ENCODE measurements around the gene MAP6D1. TPM values are rescaled to one million over a fixed set of nuclear protein-coding genes. Genes with fewer than 3 reads are reported as not detected.

MAP6D1 gene
- total RNA-seq, result 1 to 10 TPM in 2 of 4 donors, under 1 TPM in 2; 0.35 to 4.9 (median 2.4) TPM

DNA sequence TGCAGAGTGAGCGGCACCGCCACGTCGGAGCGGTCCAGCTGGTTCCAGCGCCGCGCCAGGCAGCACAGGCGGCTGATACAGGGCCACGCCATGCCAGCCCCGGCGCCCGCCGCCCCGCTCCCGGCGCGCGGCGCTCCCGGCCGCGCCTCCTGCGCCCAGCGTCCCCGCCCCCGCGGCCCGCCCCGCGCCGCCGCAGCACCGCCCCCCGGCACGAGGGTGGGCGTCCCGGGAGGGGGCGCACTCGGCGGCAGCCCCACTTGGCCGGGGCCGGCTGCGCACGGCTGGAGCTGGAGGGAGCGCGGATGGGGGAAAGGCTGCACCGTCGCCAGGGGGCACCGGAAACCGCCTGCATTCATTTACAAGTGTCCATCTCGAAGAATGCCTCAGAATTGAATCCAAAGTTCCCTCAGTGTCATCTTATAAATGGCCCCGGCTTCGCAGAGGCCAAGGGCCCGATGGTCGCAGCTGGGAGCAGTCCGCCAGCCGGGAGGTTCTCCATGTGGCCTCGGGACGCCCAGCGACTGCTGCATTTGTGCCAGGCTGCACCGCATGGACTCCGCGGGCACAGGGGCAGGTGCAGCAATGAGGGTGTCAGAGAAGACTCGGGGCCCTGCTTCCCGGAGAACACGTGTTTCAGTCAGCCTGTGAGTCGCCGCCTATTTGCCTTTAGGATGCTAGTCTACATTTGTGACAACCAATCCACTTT is at the start of gene MAP6D1:
MAP6D1 (minus strand) TSS at position 122 of the 706 bp plus-strand sequence; CDS start at position 92, 30 bp downstream.
- H3K4me1 ChIP-seq, result peaks cover 0 to 19% (median 9%) of the 10 kb centered on the region in 3 donors
- 13% methylated on average over 5 of the region's 69 CpGs; no CpG with 5 or more reads in 1 of the 2 donors for WGBS, 2 donors (ENCODE audit: low coverage in 1 of 2)
- H3K27ac ChIP-seq, result peak within 1 kb of the TSS in 2 of 4 donors; percentile 17 to 68
- TF ChIP-seq, protein P1, sequence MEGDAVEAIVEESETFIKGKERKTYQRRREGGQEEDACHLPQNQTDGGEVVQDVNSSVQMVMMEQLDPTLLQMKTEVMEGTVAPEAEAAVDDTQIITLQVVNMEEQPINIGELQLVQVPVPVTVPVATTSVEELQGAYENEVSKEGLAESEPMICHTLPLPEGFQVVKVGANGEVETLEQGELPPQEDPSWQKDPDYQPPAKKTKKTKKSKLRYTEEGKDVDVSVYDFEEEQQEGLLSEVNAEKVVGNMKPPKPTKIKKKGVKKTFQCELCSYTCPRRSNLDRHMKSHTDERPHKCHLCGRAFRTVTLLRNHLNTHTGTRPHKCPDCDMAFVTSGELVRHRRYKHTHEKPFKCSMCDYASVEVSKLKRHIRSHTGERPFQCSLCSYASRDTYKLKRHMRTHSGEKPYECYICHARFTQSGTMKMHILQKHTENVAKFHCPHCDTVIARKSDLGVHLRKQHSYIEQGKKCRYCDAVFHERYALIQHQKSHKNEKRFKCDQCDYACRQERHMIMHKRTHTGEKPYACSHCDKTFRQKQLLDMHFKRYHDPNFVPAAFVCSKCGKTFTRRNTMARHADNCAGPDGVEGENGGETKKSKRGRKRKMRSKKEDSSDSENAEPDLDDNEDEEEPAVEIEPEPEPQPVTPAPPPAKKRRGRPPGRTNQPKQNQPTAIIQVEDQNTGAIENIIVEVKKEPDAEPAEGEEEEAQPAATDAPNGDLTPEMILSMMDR (IDR thresholded peaks at IDR 0.05), result peak in 2 of 4 experiments; percentile 13 to 36
- no peak for TF ChIP-seq EP300 (IDR thresholded peaks at IDR 0.05)
- no peak for TF ChIP-seq POLR2AphosphoS5 (IDR thresholded peaks at IDR 0.05)
- peak; percentile 57 for ATAC-seq
- H3K27me3 ChIP-seq, result no peaks in the 10 kb centered on the region
- peak within 1 kb of the TSS; percentile 35 to 70 for H3K4me3 ChIP-seq
- H3K36me3 ChIP-seq, result peaks cover 0 to 31% of the 10 kb centered on the region in 2 donors
- H3K9me3 ChIP-seq, result no peaks in the 10 kb centered on the region

DNA sequence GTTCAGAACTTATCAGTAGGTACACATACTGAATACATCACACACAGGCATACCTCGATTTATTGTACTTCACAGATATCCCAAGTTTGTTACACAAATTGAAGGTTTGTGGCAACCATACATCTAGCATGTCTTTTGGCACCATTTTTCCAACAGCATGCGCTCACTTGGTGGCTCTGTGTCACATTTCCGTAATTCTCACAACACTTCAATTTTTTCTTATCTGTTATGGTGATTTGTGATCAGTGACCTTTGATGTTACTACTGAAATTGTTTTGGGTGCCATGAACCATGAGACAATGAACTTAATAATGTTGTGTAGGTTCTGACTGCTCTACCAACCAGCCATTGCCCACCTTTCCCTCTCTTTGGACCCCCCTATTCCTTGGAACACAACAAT is 48.5 kb upstream of the MAP6D1 start:
- Histone ChIP-seq H3K9me3 (no peaks in the 10 kb centered on the region), H3K4me1 (peaks cover 0 to 9% (median 0%) of the 10 kb centered on the region in 3 donors), H3K4me3 (no peak overlapping the region), H3K36me3 (peaks cover 0 to 16% of the 10 kb centered on the region in 2 donors), H3K27me3 (no peaks in the 10 kb centered on the region), H3K27ac (no peak overlapping the region)
- 83 to 97% methylated on average over 3 of the region's 3 CpGs for whole genome bisulfite sequencing, 2 donors (ENCODE audit: low coverage in 1 of 2)
- no peak for TF ChIP-seq POLR2A (IDR thresholded peaks at IDR 0.05)
- TF ChIP-seq, protein P1 (IDR thresholded peaks at IDR 0.05), result no peak
- TF ChIP-seq EP300 (IDR thresholded peaks at IDR 0.05), result no peak
- TF ChIP-seq POLR2AphosphoS5 (IDR thresholded peaks at IDR 0.05), result no peak
- ATAC-seq, result no peak

DNA sequence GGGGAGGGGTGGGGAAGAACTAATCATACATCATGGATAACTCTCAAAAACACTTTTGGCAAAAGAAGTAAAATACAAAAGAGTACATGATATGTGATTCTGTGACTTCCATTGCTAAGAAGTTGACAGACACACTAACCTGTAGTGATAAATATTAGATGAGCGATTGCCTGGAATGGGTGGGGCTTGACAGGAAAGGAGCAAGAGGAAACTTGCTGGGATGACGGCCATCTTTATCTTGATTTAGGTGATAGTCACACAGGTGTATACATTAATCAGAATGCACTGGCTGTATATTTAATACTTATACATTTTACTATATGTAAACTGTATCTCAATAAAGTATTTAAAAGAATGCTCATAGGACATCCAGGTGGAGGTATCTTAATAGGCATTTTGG is 46.2 kb upstream of the MAP6D1 start:
- H3K27me3 ChIP-seq, result no peaks in the 10 kb centered on the region
- ATAC-seq, result no peak
- no peak overlapping the region for H3K4me3 ChIP-seq
- peaks cover 0 to 20% of the 10 kb centered on the region in 2 donors for H3K36me3 ChIP-seq
- no peaks in the 10 kb centered on the region for H3K9me3 ChIP-seq
- TF ChIP-seq POLR2A (IDR thresholded peaks at IDR 0.05) (no peak), POLR2AphosphoS5 (IDR thresholded peaks at IDR 0.05) (no peak), EP300 (IDR thresholded peaks at IDR 0.05) (no peak)
- TF ChIP-seq, protein P1 (IDR thresholded peaks at IDR 0.05), result no peak
- H3K4me1 ChIP-seq, result peaks cover 0 to 9% (median 0%) of the 10 kb centered on the region in 3 donors
- WGBS, 2 donors (ENCODE audit: low coverage in 1 of 2), result 71 to 100% methylated on average over 2 of the region's 2 CpGs
- no peak overlapping the region for H3K27ac ChIP-seq

DNA sequence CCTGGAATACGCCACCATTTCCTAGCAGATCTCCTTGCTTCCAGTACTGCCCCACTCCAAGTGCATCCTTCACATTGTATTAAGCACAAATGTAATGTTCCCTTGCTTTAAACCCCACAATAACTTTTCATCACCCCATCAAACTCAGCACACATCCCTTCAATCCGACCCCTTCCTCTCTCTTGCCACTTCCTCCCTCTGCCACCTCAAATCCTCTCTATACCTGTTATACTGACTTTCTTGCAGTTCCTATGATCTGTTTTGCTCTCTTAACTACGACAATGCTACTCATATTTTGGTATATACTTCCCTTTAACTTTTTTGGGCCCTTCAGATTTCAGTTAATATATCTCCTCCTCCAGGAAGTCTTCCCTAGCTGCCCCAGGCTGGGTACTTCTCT is 45.2 kb upstream of the MAP6D1 start:
- no peak for TF ChIP-seq POLR2A (IDR thresholded peaks at IDR 0.05)
- TF ChIP-seq, protein P1 (IDR thresholded peaks at IDR 0.05), result no peak
- H3K9me3 ChIP-seq, result no peaks in the 10 kb centered on the region
- no peaks in the 10 kb centered on the region for H3K27me3 ChIP-seq
- peaks cover 0 to 4% (median 0%) of the 10 kb centered on the region in 3 donors for H3K4me1 ChIP-seq
- 88 to 89% methylated on average over 3 of the region's 3 CpGs for WGBS, 2 donors (ENCODE audit: low coverage in 1 of 2)
- H3K36me3 ChIP-seq, result peaks cover 0 to 23% of the 10 kb centered on the region in 2 donors
- no peak for ATAC-seq
- H3K27ac ChIP-seq, result no peak overlapping the region
- no peak overlapping the region for H3K4me3 ChIP-seq

DNA sequence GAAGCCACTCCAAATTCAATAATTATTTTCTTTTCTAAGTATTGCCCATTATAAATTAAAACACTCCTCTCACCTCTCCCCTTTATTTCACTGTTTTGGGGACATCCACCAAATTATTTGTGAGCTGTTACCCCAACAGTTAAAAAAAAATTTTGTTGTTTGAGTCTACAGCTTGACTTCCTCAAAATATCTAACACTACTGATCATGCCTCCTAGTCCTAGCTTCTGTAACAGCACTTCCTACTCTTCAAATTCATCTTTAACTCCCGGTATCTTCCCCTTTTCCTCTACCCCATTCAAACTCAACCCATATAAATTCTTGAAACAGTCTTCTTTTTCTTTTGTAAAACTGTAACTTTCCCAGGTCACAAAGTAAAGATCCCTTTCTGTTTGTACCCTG is 43.4 kb upstream of the MAP6D1 start:
- TF ChIP-seq POLR2AphosphoS5 (IDR thresholded peaks at IDR 0.05) (no peak), POLR2A (IDR thresholded peaks at IDR 0.05) (no peak), EP300 (IDR thresholded peaks at IDR 0.05) (no peak)
- TF ChIP-seq, protein P1 (IDR thresholded peaks at IDR 0.05), result no peak
- H3K4me3 ChIP-seq, result no peak overlapping the region
- no peak for ATAC-seq
- no peaks in the 10 kb centered on the region for H3K27me3 ChIP-seq
- no peaks in the 10 kb centered on the region for H3K9me3 ChIP-seq
- no peaks in the 10 kb centered on the region for H3K4me1 ChIP-seq
- WGBS, 2 donors (ENCODE audit: low coverage in 1 of 2), result 89 to 91% methylated on average over 1 of the region's 1 CpG
- H3K36me3 ChIP-seq, result peaks cover 0 to 41% of the 10 kb centered on the region in 2 donors
- H3K27ac ChIP-seq, result no peak overlapping the region
